ENCODE results near the gene GMFB.

The GMFB gene

GRCh38 chr14:54490445-54491175, 1.8 kb upstream of the GMFB start:
- Histone ChIP-seq H3K27me3 (ENCODE audit: insufficient read depth, low read length) (no peaks in the 10 kb centered on the region), H3K9ac (ENCODE audit: low read depth, low read length) (no peak overlapping the region), H3K27ac (ENCODE audit: low read length) (no peak overlapping the region), H3K9me3 (ENCODE audit: insufficient read depth, low read depth, low read length) (no peaks in the 10 kb centered on the region), H3K36me3 (ENCODE audit: insufficient read depth, low read depth, low read length) (no peaks in the 10 kb centered on the region), H3K4me3 (ENCODE audit: low read length) (no peak overlapping the region), H3K4me1 (ENCODE audit: insufficient read depth, low read length) (peaks cover 8% of the 10 kb centered on the region)

- Histone ChIP-seq H3K9me3 (ENCODE audit: insufficient read depth, low read depth, low read length) (no peaks in the 10 kb centered on the region), H3K36me3 (ENCODE audit: insufficient read depth, low read depth, low read length) (no peaks in the 10 kb centered on the region), H3K4me3 (ENCODE audit: low read length) (peak overlapping the region; percentile 85; the same call in 1 of the 2 replicates), H3K4me1 (ENCODE audit: insufficient read depth, low read length) (peaks cover 8% of the 10 kb centered on the region), H3K9ac (ENCODE audit: low read depth, low read length) (peak overlapping the region; percentile 95; the same call in 1 of the 2 replicates), H3K27ac (ENCODE audit: low read length) (no peak overlapping the region), H3K27me3 (ENCODE audit: insufficient read depth, low read length) (no peaks in the 10 kb centered on the region)
Observed at GRCh38 chr14:54489731-54490444, 1.1 kb upstream of the GMFB start.

- Histone ChIP-seq H3K27me3 (ENCODE audit: insufficient read depth, low read length) (no peaks in the 10 kb centered on the region), H3K27ac (ENCODE audit: low read length) (peak overlapping the region; percentile 94), H3K36me3 (ENCODE audit: insufficient read depth, low read depth, low read length) (no peaks in the 10 kb centered on the region), H3K4me3 (ENCODE audit: low read length) (peak overlapping the region; percentile 85), H3K4me1 (ENCODE audit: insufficient read depth, low read length) (peaks cover 8% of the 10 kb centered on the region), H3K9me3 (ENCODE audit: insufficient read depth, low read depth, low read length) (no peaks in the 10 kb centered on the region), H3K9ac (ENCODE audit: low read depth, low read length) (peak overlapping the region; percentile 95; the same call in 1 of the 2 replicates)
Observed at GRCh38 chr14:54489318-54489683, 521 bp upstream of the GMFB start.

GRCh38 chr14:54488318-54488645, 498 bp downstream of the GMFB start:
- H3K36me3 ChIP-seq (ENCODE audit: insufficient read depth, low read depth, low read length): peaks cover 6% of the 10 kb centered on the region
- H3K27me3 ChIP-seq (ENCODE audit: insufficient read depth, low read length): no peaks in the 10 kb centered on the region
- peak overlapping the region; percentile 73 for H3K27ac ChIP-seq (ENCODE audit: low read length)
- H3K4me1 ChIP-seq (ENCODE audit: insufficient read depth, low read length): peaks cover 8% of the 10 kb centered on the region
- peak overlapping the region; percentile 95 for H3K9ac ChIP-seq (ENCODE audit: low read depth, low read length)
- no peaks in the 10 kb centered on the region for H3K9me3 ChIP-seq (ENCODE audit: insufficient read depth, low read depth, low read length)
- H3K4me3 ChIP-seq (ENCODE audit: low read length): peak overlapping the region; percentile 85

GRCh38 chr14:54487771-54488170, 1.0 kb downstream of the GMFB start:
- Histone ChIP-seq H3K27ac (ENCODE audit: low read length) (peak overlapping the region; percentile 73), H3K27me3 (ENCODE audit: insufficient read depth, low read length) (no peaks in the 10 kb centered on the region), H3K4me3 (ENCODE audit: low read length) (peak overlapping the region; percentile 85), H3K9me3 (ENCODE audit: insufficient read depth, low read depth, low read length) (no peaks in the 10 kb centered on the region), H3K36me3 (ENCODE audit: insufficient read depth, low read depth, low read length) (peaks cover 11% of the 10 kb centered on the region), H3K9ac (ENCODE audit: low read depth, low read length) (peak overlapping the region; percentile 95), H3K4me1 (ENCODE audit: insufficient read depth, low read length) (peaks cover 8% of the 10 kb centered on the region)

- Histone ChIP-seq H3K27ac (ENCODE audit: low read length) (no peak overlapping the region), H3K9me3 (ENCODE audit: insufficient read depth, low read depth, low read length) (no peaks in the 10 kb centered on the region), H3K36me3 (ENCODE audit: insufficient read depth, low read depth, low read length) (peaks cover 22% of the 10 kb centered on the region), H3K4me3 (ENCODE audit: low read length) (no peak overlapping the region), H3K4me1 (ENCODE audit: insufficient read depth, low read length) (peaks cover 8% of the 10 kb centered on the region), H3K9ac (ENCODE audit: low read depth, low read length) (no peak overlapping the region), H3K27me3 (ENCODE audit: insufficient read depth, low read length) (no peaks in the 10 kb centered on the region)
Observed at GRCh38 chr14:54486685-54487084, 2.1 kb downstream of the GMFB start.

GRCh38 chr14:54483846-54484245, 4.9 kb downstream of the GMFB start:
- no peak overlapping the region for H3K4me3 ChIP-seq (ENCODE audit: low read length)
- peaks cover 3% of the 10 kb centered on the region for H3K4me1 ChIP-seq (ENCODE audit: insufficient read depth, low read length)
- H3K9me3 ChIP-seq (ENCODE audit: insufficient read depth, low read depth, low read length): no peaks in the 10 kb centered on the region
- H3K27me3 ChIP-seq (ENCODE audit: insufficient read depth, low read length): no peaks in the 10 kb centered on the region
- no peak overlapping the region for H3K9ac ChIP-seq (ENCODE audit: low read depth, low read length)
- H3K36me3 ChIP-seq (ENCODE audit: insufficient read depth, low read depth, low read length): peaks cover 48% of the 10 kb centered on the region
- no peak overlapping the region for H3K27ac ChIP-seq (ENCODE audit: low read length)

GRCh38 chr14:54483073-54483745, 5.6 kb downstream of the GMFB start:
- Histone ChIP-seq H3K9me3 (ENCODE audit: insufficient read depth, low read depth, low read length) (no peaks in the 10 kb centered on the region), H3K4me3 (ENCODE audit: low read length) (no peak overlapping the region), H3K27ac (ENCODE audit: low read length) (no peak overlapping the region), H3K36me3 (ENCODE audit: insufficient read depth, low read depth, low read length) (peaks cover 54% of the 10 kb centered on the region), H3K9ac (ENCODE audit: low read depth, low read length) (no peak overlapping the region), H3K27me3 (ENCODE audit: insufficient read depth, low read length) (no peaks in the 10 kb centered on the region), H3K4me1 (ENCODE audit: insufficient read depth, low read length) (peaks cover 3% of the 10 kb centered on the region)

GRCh38 chr14:54481695-54482094, 7.1 kb downstream of the GMFB start:
- H3K9me3 ChIP-seq (ENCODE audit: insufficient read depth, low read depth, low read length): no peaks in the 10 kb centered on the region
- no peaks in the 10 kb centered on the region for H3K27me3 ChIP-seq (ENCODE audit: insufficient read depth, low read length)
- H3K27ac ChIP-seq (ENCODE audit: low read length): no peak overlapping the region
- H3K36me3 ChIP-seq (ENCODE audit: insufficient read depth, low read depth, low read length): peaks cover 68% of the 10 kb centered on the region
- no peak overlapping the region for H3K4me3 ChIP-seq (ENCODE audit: low read length)
- peaks cover 2% of the 10 kb centered on the region; the same call in 1 of the 2 replicates for H3K4me1 ChIP-seq (ENCODE audit: insufficient read depth, low read length)
- H3K9ac ChIP-seq (ENCODE audit: low read depth, low read length): no peak overlapping the region

- Histone ChIP-seq H3K9ac (ENCODE audit: low read depth, low read length) (no peak overlapping the region), H3K27ac (ENCODE audit: low read length) (no peak overlapping the region), H3K36me3 (ENCODE audit: insufficient read depth, low read depth, low read length) (peaks cover 73% of the 10 kb centered on the region), H3K9me3 (ENCODE audit: insufficient read depth, low read depth, low read length) (no peaks in the 10 kb centered on the region), H3K27me3 (ENCODE audit: insufficient read depth, low read length) (no peaks in the 10 kb centered on the region), H3K4me1 (ENCODE audit: insufficient read depth, low read length) (no peaks in the 10 kb centered on the region), H3K4me3 (ENCODE audit: low read length) (no peak overlapping the region)
Observed at GRCh38 chr14:54480830-54481562, 7.8 kb downstream of the GMFB start.

- Histone ChIP-seq H3K36me3 (ENCODE audit: insufficient read depth, low read depth, low read length) (peaks cover 85% of the 10 kb centered on the region), H3K9ac (ENCODE audit: low read depth, low read length) (no peak overlapping the region), H3K9me3 (ENCODE audit: insufficient read depth, low read depth, low read length) (no peaks in the 10 kb centered on the region), H3K27ac (ENCODE audit: low read length) (no peak overlapping the region), H3K4me1 (ENCODE audit: insufficient read depth, low read length) (no peaks in the 10 kb centered on the region), H3K27me3 (ENCODE audit: insufficient read depth, low read length) (no peaks in the 10 kb centered on the region), H3K4me3 (ENCODE audit: low read length) (no peak overlapping the region)
Observed at GRCh38 chr14:54478636-54479215, 10.1 kb downstream of the GMFB start.

All from iPS-20b (cell line).